ENCODE results near the gene KCNB1. TPM values are rescaled to one million over a fixed set of nuclear protein-coding genes. Genes with fewer than 3 reads are reported as not detected.
A peak's percentile ranks its signal among the peaks of the same experiment; 100 is the strongest.

KCNB1 gene
- total RNA-seq, 2 donors from 2014 or later = 0.52 to 3.3 TPM

DNA sequence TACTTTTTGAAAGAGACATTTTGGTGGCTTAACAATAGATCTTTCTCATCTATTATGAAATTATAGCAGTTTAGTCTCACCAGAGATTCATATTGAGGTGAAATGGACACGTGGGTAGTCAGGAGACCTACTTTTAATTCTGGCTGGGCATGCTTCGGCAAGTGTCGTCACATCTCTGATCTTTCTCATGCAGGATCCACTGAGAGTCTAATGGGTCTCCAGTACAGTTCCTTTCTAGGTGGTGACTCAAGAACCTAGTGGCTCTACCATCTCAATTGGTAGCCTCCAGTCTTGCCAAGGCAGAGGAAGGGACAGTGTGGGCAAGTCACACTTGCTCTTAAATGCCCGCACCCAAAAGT lies 94.9 kb downstream of the KCNB1 start:
- Histone ChIP-seq H3K27me3 (no peaks in the 10 kb centered on the region), H3K4me1 (no peaks in the 10 kb centered on the region), H3K4me3 (no peak overlapping the region), H3K36me3 (replicated peaks in 1 of 2; ENCODE audit: insufficient read depth in 1 of 2, low read depth in 2 of 2) (no peaks in the 10 kb centered on the region), H3K9me3 (no peaks in the 10 kb centered on the region), H3K27ac (no peak overlapping the region)
- 72 to 75% methylated on average over 4 of the region's 4 CpGs for whole genome bisulfite sequencing, 2 donors
- TF ChIP-seq CTCF (IDR thresholded peaks at IDR 0.05) (no peak), POLR2A (IDR thresholded peaks at IDR 0.05) (no peak)
- no peak for DNase-seq
- ATAC-seq = no peak
- intact Hi-C loops (cut with DNase I) = no loop called here

DNA sequence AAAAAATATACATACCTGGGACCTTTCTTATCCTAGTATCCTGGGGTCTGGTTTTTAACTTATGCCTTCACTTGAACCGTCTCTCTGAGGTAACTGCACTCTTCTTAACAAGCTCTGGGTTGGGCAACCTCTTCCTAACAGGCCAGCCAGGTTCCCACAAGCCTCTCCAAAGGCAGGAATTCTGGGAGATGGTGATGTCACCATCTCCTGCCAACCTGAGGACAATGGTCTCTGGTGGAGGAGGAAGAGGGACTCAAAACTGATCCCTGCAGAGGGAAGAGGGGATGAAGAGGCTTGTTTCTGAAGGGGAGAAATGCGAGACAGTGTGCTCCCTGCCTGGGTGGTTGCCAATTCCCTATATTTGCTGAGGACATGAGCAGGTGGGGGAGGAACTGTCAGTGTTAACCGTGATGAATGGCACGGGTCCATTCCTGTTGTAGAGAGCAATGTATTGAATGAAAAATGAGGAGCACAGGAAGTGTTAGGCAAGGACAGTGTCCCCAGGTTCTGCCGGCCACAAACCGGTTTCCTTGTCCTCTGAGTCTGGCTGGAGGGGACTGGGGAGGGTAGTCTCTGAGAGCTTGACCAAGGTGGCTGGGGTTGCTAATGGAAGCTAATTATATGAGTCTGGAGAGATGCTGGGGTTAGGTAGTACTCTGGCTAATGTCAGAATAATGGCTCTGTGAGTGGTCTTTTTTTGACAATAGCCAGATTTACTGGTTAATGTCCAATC lies 95.5 kb downstream of the KCNB1 start:
- Histone ChIP-seq H3K27me3 (no peaks in the 10 kb centered on the region), H3K9me3 (no peaks in the 10 kb centered on the region), H3K4me1 (peaks cover under 1% of the 10 kb centered on the region), H3K4me3 (no peak overlapping the region), H3K36me3 (replicated peaks in 1 of 2; ENCODE audit: insufficient read depth in 1 of 2, low read depth in 2 of 2) (no peaks in the 10 kb centered on the region), H3K27ac (peak overlapping the region in 1 of 4 donors; percentile 20)
- WGBS, 2 donors = 22 to 25% methylated on average over 6 of the region's 6 CpGs
- DNase-seq = peak in 2 of 4 donors; percentile 5 to 9
- intact Hi-C loops (cut with DNase I) = no loop called here
- no peak for ATAC-seq
- TF ChIP-seq POLR2A (IDR thresholded peaks at IDR 0.05) = no peak

DNA sequence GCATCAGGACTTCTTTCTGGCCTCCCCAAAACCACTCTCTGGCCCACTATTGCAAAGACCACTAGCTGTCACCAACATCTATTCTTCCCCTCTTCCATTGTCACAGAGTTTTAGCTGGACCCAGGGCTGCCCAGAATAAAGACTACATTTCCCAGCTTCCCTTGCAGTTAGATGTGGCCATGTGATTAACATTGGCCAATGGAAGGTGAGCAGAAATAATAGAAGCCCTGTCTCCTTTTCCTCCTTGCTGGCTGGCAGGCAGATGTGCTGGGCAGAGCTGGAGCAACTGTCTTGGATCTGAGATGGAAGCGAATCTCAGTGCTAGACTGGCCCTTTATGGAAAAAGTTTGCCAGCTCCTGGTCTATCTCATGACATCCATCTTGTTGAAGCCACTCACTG lies 97.0 kb downstream of the KCNB1 start:
- H3K27me3 ChIP-seq = no peaks in the 10 kb centered on the region
- ATAC-seq (peak; percentile 33), DNase-seq (no peak)
- no peak overlapping the region for H3K4me3 ChIP-seq
- peaks cover 15% of the 10 kb centered on the region for H3K4me1 ChIP-seq
- intact Hi-C loops (cut with DNase I) = no loop called here
- 88 to 89% methylated on average over 1 of the region's 1 CpG for WGBS, 2 donors
- H3K27ac ChIP-seq = no peak overlapping the region
- H3K9me3 ChIP-seq = no peaks in the 10 kb centered on the region
- H3K36me3 ChIP-seq (replicated peaks in 1 of 2; ENCODE audit: insufficient read depth in 1 of 2, low read depth in 2 of 2) = no peaks in the 10 kb centered on the region
- TF ChIP-seq POLR2A (IDR thresholded peaks at IDR 0.05) = no peak
- TF ChIP-seq CTCF (IDR thresholded peaks at IDR 0.05) = no peak

DNA sequence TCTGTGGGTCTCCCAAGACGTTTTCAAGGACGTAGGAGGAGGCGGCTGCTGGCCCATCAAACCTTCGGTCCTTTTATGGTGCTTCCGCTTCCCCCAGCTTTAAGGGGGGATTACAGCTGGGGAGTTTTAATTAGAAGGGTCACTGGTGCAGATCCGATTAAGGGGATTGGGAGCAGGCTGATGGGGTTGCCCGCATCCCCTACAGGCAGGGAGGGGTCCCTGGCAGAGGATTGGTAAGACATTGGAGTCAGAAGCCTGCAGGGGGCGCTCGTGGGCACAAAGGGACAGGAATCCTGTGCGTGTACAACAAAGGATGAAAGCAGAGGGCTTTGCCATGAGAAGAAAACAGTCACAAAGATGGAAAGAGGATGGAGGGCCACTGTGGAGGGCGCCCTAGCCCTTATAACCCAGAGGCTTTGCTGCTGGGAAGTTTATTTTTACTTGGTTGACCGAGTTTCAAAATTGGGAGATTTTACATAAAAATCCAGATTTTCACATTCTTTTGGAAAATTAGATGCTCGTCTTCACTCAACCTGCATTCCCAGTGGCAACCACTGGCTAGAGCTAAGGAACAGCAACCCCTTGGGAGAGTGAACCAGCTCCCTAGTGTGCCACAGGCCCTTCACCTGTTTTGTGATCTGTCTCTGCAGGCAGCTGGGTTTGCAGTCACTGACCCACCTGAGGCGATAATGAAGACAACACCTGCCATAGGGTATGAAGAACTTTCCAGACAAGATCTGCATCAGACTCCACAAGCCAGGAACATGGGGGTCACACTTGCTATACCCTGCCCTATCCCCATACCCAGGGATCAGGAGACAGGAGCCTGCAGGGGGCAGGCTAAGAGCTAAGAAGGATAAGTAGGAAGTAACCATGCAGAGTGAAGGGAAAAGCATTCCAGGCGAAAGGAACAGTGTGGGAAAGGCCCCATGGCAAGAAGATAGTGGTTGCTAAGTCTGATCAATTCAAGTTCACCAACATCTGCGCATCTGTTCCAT lies 97.7 kb downstream of the KCNB1 start:
- peak in 6 of 7 experiments; percentile 20 to 46 (median 32) for TF ChIP-seq CTCF (IDR thresholded peaks at IDR 0.05)
- TF ChIP-seq POLR2A (IDR thresholded peaks at IDR 0.05) = no peak
- Histone ChIP-seq H3K27me3 (no peaks in the 10 kb centered on the region), H3K36me3 (replicated peaks in 1 of 2; ENCODE audit: insufficient read depth in 1 of 2, low read depth in 2 of 2) (no peaks in the 10 kb centered on the region), H3K9me3 (no peaks in the 10 kb centered on the region), H3K4me1 (peaks cover 15% of the 10 kb centered on the region), H3K27ac (no peak overlapping the region), H3K4me3 (no peak overlapping the region)
- 51 to 57% methylated on average over 16 of the region's 16 CpGs for WGBS, 2 donors
- ATAC-seq (peak; percentile 23), DNase-seq (peak; percentile 37 to 60 (median 51))
- intact Hi-C loops (cut with DNase I) = no loop called here
